ENCODE data around the gene TNNT2. TPM values are rescaled to one million over a fixed set of nuclear protein-coding genes. Genes with fewer than 3 reads are reported as not detected.
A peak's percentile ranks its signal among the peaks of the same experiment; 100 is the strongest.

Gene TNNT2
- total and polyA plus RNA-seq, 11 donors = 5,987 to 28,496 (median 7,745) TPM

GRCh38 chr1:201359031-201359872 is 18.2 kb downstream of the TNNT2 start:
- intact Hi-C loops (cut with DNase I) = loop anchor here in 1 of 10 donors (5.0 kb wide), 1 partner anchor 53 kb away; no protein-coding TSS in a partner anchor
- no peaks in the 10 kb centered on the region for H3K27me3 ChIP-seq
- TF ChIP-seq CTCF (IDR thresholded peaks at IDR 0.05) (no peak), POLR2A (IDR thresholded peaks at IDR 0.05) (no peak)
- peak overlapping the region in 7 of 12 donors; percentile 29 to 69 (median 46) for H3K27ac ChIP-seq
- no peak overlapping the region for H3K4me3 ChIP-seq
- H3K36me3 ChIP-seq = peaks cover 0 to 58% (median 42%) of the 10 kb centered on the region in 9 donors
- ATAC-seq (no peak), DNase-seq (peak in 2 of 5 donors; percentile 25 to 61)
- H3K4me1 ChIP-seq = peaks cover 0 to 19% (median 6%) of the 10 kb centered on the region in 12 donors
- no peaks in the 10 kb centered on the region for H3K9me3 ChIP-seq
- WGBS, 4 donors = 66 to 74% (median 70%) methylated on average over 18 of the region's 18 CpGs

DNA sequence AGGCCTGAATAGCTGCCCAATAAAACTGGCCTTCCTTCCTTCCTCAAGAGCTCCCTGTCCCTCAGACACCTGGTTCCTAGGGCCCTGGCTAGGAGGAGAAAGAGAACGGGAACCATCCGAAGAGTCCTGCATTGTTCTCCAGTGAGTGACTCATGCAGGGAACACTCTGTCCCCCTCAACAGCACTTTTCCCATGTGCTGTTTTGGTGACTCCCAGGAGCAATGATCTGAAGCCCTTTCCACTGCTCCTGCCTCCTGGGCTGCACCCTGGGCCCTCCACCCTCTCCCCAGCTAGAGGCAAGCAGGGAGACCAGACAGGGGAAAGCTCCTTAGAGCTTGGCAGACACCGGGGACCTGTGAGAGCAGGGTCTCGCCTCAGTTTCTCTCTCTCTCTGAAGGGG is 18.9 kb downstream of the TNNT2 start:
- peaks cover 0 to 51% (median 37%) of the 10 kb centered on the region in 9 donors for H3K36me3 ChIP-seq
- ATAC-seq = peak in 1 of 4 donors; percentile 0
- no peaks in the 10 kb centered on the region for H3K9me3 ChIP-seq
- peaks cover 0 to 19% (median 4%) of the 10 kb centered on the region in 12 donors for H3K4me1 ChIP-seq
- H3K27ac ChIP-seq = peak overlapping the region in 8 of 12 donors; percentile 15 to 69 (median 43)
- H3K27me3 ChIP-seq = no peaks in the 10 kb centered on the region
- peak in 2 of 5 donors; percentile 34 to 45 for DNase-seq
- intact Hi-C loops (cut with DNase I) = loop anchor here in 1 of 10 donors (5.0 kb wide), 1 partner anchor 54 kb away; no protein-coding TSS in a partner anchor
- WGBS, 4 donors = 66 to 72% (median 69%) methylated on average over 3 to 4 of the region's 4 CpGs
- H3K4me3 ChIP-seq = no peak overlapping the region
- no peak for TF ChIP-seq CTCF (IDR thresholded peaks at IDR 0.05)
- no peak for TF ChIP-seq POLR2A (IDR thresholded peaks at IDR 0.05)

GRCh38 chr1:201357636-201358348 is 19.7 kb downstream of the TNNT2 start:
- intact Hi-C loops (cut with DNase I) = loop anchor here in 1 of 10 donors (5.0 kb wide), 1 partner anchor 55 kb away; no protein-coding TSS in a partner anchor
- Histone ChIP-seq H3K9me3 (no peaks in the 10 kb centered on the region), H3K27me3 (no peaks in the 10 kb centered on the region), H3K36me3 (peaks cover 0 to 43% (median 30%) of the 10 kb centered on the region in 9 donors), H3K4me3 (no peak overlapping the region), H3K4me1 (peaks cover 0 to 12% (median 0%) of the 10 kb centered on the region in 12 donors), H3K27ac (peak overlapping the region in 7 of 12 donors; percentile 15 to 69 (median 34))
- ATAC-seq = peak; percentile 3 to 26 (median 8)
- WGBS, 4 donors = 45 to 57% (median 50%) methylated on average over 10 of the region's 10 CpGs
- TF ChIP-seq POLR2A (IDR thresholded peaks at IDR 0.05) (no peak), CTCF (IDR thresholded peaks at IDR 0.05) (no peak)
- DNase-seq = peak in 3 of 5 donors; percentile 58 to 64 (median 61)
